Esophagus (tissue), 2 donors: ENCODE results near the gene SMIM31. TPM values are rescaled to one million over a fixed set of nuclear protein-coding genes. Genes with fewer than 3 reads are reported as not detected.

Experiments used
- H3K27ac ChIP-seq, 2 donors: one replicate each; pipeline ENCODE4 v1.5.1; 2013; ENCODE audit warnings: low read depth in 2 of 2, mild to moderate bottlenecking in 2 of 2, inconsistent platforms in 1 of 2, low read length in 1 of 2, moderate library complexity in 1 of 2
- H3K27me3 ChIP-seq, 2 donors: one replicate each; pipeline ENCODE4 v1.6.1; 2013; ENCODE audit warnings: low read length in 2 of 2, control low read depth in 1 of 2, mild to moderate bottlenecking in 1 of 2; ENCODE audit not compliant: insufficient read depth in 2 of 2, control insufficient read depth in 1 of 2
- H3K36me3 ChIP-seq, 2 donors: one replicate each; pipeline ENCODE4 v1.6.1; 2013; ENCODE audit warnings: low read length in 1 of 2; ENCODE audit not compliant: control insufficient read depth in 2 of 2, insufficient read depth in 2 of 2
- H3K4me1 ChIP-seq, 2 donors: one replicate each; pipeline ENCODE4 v1.6.1; 2013; ENCODE audit warnings: low read length in 1 of 2; ENCODE audit not compliant: control insufficient read depth in 2 of 2, insufficient read depth in 2 of 2
- H3K4me3 ChIP-seq, 2 donors: one replicate each; pipeline ENCODE4 v1.5.1; 2013; ENCODE audit warnings: low read length in 2 of 2, mild to moderate bottlenecking in 2 of 2, low read depth in 1 of 2, moderate library complexity in 1 of 2
- H3K9me3 ChIP-seq, 2 donors: one replicate each; pipeline ENCODE4 v1.6.1; 2013; ENCODE audit warnings: mild to moderate bottlenecking in 2 of 2, low read depth in 1 of 2, low read length in 1 of 2, moderate library complexity in 1 of 2; ENCODE audit not compliant: control insufficient read depth in 2 of 2, insufficient read depth in 1 of 2
- WGBS, 2 donors: extraction: QIAGEN DNeasy Blood & Tissue Kit; methylation state at CpG; one replicate each; pipeline ENCODE4 v1.1.7; 2013; 5-methylcytosine and 5-hydroxymethylcytosine counted together
- polyA plus RNA-seq, 2 donors: library from polyadenylated mRNA; stranded (reverse); fragments of 200-250 nt; gene quantifications; one replicate each; pipeline ENCODE4 v1.2.3, GENCODE V29; 2013
- donor health status: healthy with polysubstance abuse.
- donor health status: Bipolar disorder and iron deficiency.

Gene SMIM31
- polyA plus RNA-seq, 2 donors = not detected

DNA sequence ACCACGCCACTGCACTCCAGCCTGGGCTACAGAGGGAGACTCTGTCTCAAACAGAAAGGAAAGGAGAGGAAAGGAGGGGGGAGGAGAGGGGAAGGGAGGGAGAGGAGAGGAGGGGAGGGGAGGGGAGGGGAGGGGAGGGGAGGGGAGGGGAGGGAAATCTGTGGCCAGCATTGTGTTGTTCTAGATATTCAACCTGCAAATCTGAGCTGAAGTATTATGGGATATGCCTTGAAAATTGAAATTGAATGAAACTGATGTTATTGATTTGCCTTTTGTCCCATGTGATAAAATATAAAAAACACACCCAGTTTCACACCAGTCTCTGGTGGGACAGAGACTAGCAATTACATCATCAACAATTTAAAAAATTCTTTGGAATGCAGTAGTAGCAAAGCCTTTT lies 1.5 kb downstream of the SMIM31 start:
- no peak overlapping the region for H3K27ac ChIP-seq
- WGBS, 2 donors = 91 to 100% methylated on average over 1 of the region's 1 CpG

DNA sequence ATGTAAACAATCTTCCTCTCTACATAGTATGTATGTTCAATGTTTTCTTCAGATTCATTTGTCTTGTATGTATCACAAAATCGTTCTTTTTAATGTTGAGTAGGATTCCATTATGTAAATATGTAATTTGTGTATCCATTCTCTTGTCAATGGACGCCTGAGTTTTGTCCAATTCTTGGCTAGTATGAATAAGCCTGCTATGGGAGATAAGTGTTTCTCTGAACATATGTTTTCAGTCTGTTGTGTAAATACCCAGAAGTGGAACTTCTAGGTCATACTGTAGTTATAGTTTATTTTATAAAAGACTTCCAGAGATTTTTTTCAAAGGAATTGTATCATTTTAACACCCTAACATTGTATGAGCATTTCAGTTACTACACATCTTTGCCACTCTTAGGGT lies 2.8 kb downstream of the SMIM31 start:
- no peaks in the 10 kb centered on the region for H3K4me1 ChIP-seq
- H3K9me3 ChIP-seq = no peaks in the 10 kb centered on the region
- H3K27me3 ChIP-seq = no peaks in the 10 kb centered on the region
- no peak overlapping the region for H3K27ac ChIP-seq
- H3K36me3 ChIP-seq = no peaks in the 10 kb centered on the region
- 37 to 41% methylated on average over 2 of the region's 2 CpGs for WGBS, 2 donors
- no peak overlapping the region for H3K4me3 ChIP-seq

More for the DNA sequence above, 1.5 kb downstream of the SMIM31 start:
- Histone ChIP-seq H3K9me3 (no peaks in the 10 kb centered on the region), H3K4me1 (no peaks in the 10 kb centered on the region), H3K4me3 (no peak overlapping the region), H3K27me3 (no peaks in the 10 kb centered on the region), H3K36me3 (no peaks in the 10 kb centered on the region)

DNA sequence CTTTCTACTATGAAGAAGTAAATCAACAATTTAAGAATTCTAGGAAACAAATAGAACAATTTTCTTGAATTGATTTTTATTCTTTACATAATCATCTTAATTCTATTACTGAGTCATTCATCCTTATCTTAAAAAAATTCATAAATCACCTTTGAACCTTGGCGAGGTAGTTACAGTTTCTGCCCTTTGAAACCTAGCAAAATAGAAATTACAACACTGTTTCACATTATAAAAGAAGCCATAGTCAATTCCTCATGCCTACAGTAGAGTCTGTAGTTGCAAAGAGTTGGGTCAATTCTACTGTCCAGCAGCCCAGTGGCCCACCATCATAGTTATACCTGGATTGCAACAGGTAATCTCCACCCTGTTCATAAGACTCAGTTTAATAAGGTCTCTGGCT lies 7.3 kb downstream of the SMIM31 start:
- 56 to 87% methylated on average over 1 of the region's 1 CpG for WGBS, 2 donors
- no peak overlapping the region for H3K27ac ChIP-seq

DNA sequence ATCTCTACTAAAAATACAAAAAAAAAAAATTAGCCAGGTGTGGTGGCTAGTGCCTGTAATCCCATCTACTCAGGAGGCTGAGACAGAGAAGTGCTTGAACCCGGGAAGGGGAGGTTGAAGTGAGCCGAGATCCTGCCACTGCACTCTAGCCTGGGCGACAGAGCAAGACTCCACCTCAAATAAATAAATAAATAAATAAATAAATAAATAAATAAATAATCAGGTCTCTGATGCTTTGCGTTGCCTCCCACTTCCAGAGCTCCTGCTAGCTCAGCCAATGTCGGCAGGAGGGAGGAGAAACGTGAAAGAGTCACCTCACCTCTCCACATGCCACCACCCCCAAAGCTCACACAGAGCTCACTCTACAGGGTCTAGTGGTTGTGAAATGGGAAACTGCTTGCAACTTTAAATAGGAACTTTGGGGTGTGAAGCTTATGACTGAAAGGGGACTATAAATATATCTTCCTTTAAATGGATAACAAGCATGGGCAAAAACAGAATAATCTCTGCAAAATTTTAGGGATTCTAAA lies 7.9 kb downstream of the SMIM31 start:
- Histone ChIP-seq H3K4me3 (no peak overlapping the region), H3K27me3 (no peaks in the 10 kb centered on the region), H3K36me3 (no peaks in the 10 kb centered on the region), H3K9me3 (no peaks in the 10 kb centered on the region), H3K4me1 (no peaks in the 10 kb centered on the region), H3K27ac (no peak overlapping the region)
- 92% methylated on average over 6 of the region's 6 CpGs for WGBS, 2 donors

More for the DNA sequence above, 7.3 kb downstream of the SMIM31 start:
- H3K27me3 ChIP-seq = no peaks in the 10 kb centered on the region
- no peaks in the 10 kb centered on the region for H3K9me3 ChIP-seq
- H3K4me1 ChIP-seq = no peaks in the 10 kb centered on the region
- no peaks in the 10 kb centered on the region for H3K36me3 ChIP-seq
- no peak overlapping the region for H3K4me3 ChIP-seq

DNA sequence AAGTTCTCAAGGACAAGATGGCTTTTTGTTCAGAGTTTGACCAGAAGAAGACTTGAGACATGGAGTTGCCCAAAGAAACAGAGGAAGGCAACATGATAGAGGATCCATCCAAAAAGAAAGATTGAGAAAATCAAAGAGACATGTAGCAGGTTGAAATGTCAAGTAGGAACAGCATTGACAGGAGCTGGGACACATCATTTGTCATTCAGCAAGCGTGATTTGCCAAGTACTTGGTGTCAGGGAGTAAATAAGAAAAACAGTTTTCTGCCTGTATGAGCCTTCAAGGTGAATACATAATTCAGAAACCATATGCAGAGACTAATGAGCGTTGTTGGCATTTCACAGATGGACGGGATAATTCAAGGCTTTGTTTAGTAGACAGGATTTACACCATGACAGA lies 11.2 kb downstream of the SMIM31 start:
- no peak overlapping the region for H3K27ac ChIP-seq
- H3K9me3 ChIP-seq = no peaks in the 10 kb centered on the region
- H3K4me3 ChIP-seq = no peak overlapping the region
- H3K4me1 ChIP-seq = no peaks in the 10 kb centered on the region
- no peaks in the 10 kb centered on the region for H3K27me3 ChIP-seq
- H3K36me3 ChIP-seq = no peaks in the 10 kb centered on the region
- WGBS, 2 donors = 78 to 85% methylated on average over 3 of the region's 3 CpGs

DNA sequence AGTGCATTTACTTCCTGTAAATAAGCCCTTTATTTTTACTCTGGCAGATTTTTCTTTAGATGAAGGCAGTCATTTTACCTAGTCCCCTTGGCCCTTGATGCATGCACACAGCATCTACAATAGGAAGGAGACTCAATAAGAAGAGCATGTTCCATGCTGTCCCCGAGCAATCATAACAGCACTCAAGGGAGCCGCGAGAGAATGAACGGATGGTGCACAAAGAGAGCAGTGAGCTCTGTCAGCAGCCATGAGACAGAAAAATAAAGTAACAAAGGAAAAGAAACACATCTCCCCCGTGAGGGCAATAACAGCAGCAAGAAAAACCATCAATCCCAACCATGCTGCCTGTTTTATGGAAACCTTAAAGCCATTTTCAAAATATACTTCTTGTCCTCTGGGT lies 11.9 kb downstream of the SMIM31 start:
- 46 to 55% methylated on average over 5 of the region's 5 CpGs for WGBS, 2 donors
- no peaks in the 10 kb centered on the region for H3K4me1 ChIP-seq
- no peak overlapping the region for H3K27ac ChIP-seq
- H3K36me3 ChIP-seq = no peaks in the 10 kb centered on the region
- H3K4me3 ChIP-seq = no peak overlapping the region
- H3K27me3 ChIP-seq = no peaks in the 10 kb centered on the region
- no peaks in the 10 kb centered on the region for H3K9me3 ChIP-seq

DNA sequence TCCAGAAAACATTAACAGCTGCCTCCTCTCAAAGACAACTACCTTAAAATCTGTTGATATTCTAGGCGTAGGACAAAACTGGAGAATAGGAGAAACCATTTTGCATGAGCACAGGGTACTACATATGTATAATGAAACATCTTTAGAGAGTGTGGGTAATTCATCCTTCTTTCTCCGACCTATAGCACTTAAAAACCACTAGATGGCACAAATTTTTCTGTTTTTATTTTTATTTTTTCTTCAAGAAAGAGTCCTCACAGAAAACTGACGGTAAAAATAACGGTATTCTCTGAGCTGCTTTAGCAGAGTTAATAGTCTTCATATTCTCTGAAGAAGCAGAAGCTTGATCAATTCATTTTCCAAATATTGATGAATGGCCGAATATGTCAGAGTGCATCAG lies 14.6 kb downstream of the SMIM31 start:
- 51 to 60% methylated on average over 5 of the region's 5 CpGs for WGBS, 2 donors
- H3K9me3 ChIP-seq = no peaks in the 10 kb centered on the region
- H3K36me3 ChIP-seq = no peaks in the 10 kb centered on the region
- no peak overlapping the region for H3K4me3 ChIP-seq
- H3K4me1 ChIP-seq = no peaks in the 10 kb centered on the region
- H3K27me3 ChIP-seq = no peaks in the 10 kb centered on the region
- no peak overlapping the region for H3K27ac ChIP-seq

DNA sequence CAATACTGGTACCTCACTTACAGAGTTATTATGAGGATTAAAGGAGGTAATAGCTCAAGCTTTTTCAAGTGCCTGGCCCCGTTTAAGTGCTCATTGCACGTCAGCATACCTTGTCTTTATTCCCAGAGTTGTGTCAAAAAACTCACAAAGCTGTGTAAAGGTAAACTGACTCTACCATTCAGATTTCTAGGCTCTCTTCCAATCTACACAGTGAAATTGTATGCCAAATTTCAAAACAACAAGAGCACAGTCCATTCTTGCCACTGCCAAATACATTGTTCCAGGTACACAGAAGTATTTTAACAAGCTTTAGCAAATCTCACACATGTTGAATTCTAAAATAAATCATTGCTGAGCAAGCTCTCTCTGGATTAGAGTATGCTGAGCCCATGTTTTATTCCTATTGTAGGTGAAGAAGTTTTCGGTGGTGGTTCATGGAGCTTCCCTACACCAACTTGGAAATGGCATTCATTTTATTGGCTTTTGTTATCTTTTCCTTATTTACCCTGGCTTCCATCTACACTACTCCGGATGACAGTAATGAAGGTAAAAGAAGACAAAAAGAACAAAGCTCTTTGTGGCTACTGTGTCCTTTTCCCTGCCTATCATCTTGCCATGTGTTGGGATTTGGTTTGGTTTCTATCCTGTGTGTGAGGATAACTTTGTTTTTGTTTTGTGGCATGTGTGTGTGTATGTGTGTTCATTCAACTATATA lies 16.2 kb downstream of the SMIM31 start:
- Histone ChIP-seq H3K4me1 (no peaks in the 10 kb centered on the region), H3K4me3 (no peak overlapping the region), H3K27ac (no peak overlapping the region), H3K36me3 (no peaks in the 10 kb centered on the region), H3K27me3 (no peaks in the 10 kb centered on the region), H3K9me3 (no peaks in the 10 kb centered on the region)
- WGBS, 2 donors = 45 to 46% methylated on average over 4 of the region's 4 CpGs

DNA sequence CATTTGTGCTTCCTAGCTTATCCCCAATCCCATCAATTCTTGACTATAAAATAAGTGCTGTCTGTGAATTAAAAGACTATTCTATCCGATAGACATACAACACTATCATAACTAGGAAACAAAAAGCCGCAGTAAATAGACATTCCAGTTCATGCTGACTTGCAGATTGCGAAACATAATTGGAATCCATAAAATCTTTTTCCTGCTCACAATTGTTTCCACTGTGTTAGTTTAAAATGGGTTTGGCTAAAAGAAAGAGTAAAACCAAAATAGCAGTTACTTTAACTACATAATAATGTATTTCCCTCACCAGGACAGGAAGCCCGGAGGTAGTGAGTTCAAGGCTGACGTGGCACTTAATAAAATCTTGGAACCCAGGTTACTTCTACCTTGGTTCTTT lies 17.2 kb downstream of the SMIM31 start:
- H3K27ac ChIP-seq = no peak overlapping the region
- WGBS, 2 donors = 66 to 86% methylated on average over 5 of the region's 5 CpGs
- H3K36me3 ChIP-seq = no peaks in the 10 kb centered on the region
- H3K4me3 ChIP-seq = no peak overlapping the region
- H3K4me1 ChIP-seq = no peaks in the 10 kb centered on the region
- H3K27me3 ChIP-seq = no peaks in the 10 kb centered on the region
- no peaks in the 10 kb centered on the region for H3K9me3 ChIP-seq

DNA sequence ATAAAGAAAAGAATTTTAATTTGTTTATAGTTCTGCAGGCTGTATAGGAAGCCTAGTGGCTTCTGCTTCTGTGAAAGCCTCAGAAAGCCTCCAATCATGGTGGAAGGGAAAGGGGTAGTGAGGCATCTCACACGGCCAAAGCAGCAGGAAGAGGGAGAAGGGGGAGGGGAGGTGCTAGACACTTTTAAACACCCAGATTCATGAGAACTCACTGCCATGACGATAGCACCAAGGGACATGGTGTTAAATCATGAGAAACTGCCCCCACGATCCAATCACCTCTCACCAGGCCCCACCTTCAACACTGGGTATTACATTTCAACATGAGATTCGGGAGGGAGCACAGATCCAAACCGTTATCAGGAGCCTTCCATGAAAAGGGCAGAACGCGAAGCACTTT lies 18.1 kb downstream of the SMIM31 start:
- 80 to 89% methylated on average over 7 of the region's 7 CpGs for WGBS, 2 donors
- H3K36me3 ChIP-seq = no peaks in the 10 kb centered on the region

More for the DNA sequence above, 18.1 kb downstream of the SMIM31 start:
- H3K4me1 ChIP-seq = no peaks in the 10 kb centered on the region
- H3K9me3 ChIP-seq = no peaks in the 10 kb centered on the region
- H3K4me3 ChIP-seq = no peak overlapping the region
- no peaks in the 10 kb centered on the region for H3K27me3 ChIP-seq
- no peak overlapping the region for H3K27ac ChIP-seq
